ENCODE data around the gene CH25H.

DNA sequence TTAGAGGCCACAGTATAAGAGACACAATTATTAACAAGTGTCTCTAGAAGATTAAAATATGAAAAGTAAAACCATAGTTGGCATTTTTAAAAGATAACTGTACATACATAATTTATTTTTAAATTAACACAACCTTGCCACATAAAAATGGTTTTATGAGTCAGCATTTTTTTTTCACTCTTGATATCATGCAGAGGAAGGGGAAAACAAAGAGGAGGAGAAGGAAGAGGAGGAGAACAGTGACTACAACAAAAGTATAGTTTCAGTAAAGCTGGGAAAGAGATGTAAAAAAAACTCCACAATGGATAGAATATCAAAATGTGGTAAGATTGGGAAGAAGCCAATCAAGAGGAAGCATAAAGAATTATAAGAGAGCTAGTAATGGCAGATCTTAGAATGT is 34.0 kb downstream of the CH25H start:
- TF ChIP-seq CTCF (IDR thresholded peaks at IDR 0.05): no peak
- TF ChIP-seq, protein P1, sequence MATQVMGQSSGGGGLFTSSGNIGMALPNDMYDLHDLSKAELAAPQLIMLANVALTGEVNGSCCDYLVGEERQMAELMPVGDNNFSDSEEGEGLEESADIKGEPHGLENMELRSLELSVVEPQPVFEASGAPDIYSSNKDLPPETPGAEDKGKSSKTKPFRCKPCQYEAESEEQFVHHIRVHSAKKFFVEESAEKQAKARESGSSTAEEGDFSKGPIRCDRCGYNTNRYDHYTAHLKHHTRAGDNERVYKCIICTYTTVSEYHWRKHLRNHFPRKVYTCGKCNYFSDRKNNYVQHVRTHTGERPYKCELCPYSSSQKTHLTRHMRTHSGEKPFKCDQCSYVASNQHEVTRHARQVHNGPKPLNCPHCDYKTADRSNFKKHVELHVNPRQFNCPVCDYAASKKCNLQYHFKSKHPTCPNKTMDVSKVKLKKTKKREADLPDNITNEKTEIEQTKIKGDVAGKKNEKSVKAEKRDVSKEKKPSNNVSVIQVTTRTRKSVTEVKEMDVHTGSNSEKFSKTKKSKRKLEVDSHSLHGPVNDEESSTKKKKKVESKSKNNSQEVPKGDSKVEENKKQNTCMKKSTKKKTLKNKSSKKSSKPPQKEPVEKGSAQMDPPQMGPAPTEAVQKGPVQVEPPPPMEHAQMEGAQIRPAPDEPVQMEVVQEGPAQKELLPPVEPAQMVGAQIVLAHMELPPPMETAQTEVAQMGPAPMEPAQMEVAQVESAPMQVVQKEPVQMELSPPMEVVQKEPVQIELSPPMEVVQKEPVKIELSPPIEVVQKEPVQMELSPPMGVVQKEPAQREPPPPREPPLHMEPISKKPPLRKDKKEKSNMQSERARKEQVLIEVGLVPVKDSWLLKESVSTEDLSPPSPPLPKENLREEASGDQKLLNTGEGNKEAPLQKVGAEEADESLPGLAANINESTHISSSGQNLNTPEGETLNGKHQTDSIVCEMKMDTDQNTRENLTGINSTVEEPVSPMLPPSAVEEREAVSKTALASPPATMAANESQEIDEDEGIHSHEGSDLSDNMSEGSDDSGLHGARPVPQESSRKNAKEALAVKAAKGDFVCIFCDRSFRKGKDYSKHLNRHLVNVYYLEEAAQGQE (IDR thresholded peaks at IDR 0.05; ENCODE audit: insufficient read depth in 1 of 2, low read depth in 2 of 2, low read length in 1 of 2): no peak

All from Panc1 (cell line).